Tibial artery (tissue), 4 donors: ENCODE results near the gene KHNYN.

Experiments
- DNase-seq, 2 donors: peaks; one replicate each; pipeline ENCODE4 v3.0.0-alpha.2; 2019
- H3K27ac ChIP-seq, 2 donors: fragments of 200-600 bp; sonication (generic) in 1 of 2; 1 replicate in 1 of 2; 2 replicates in 1 of 2; pipeline ENCODE4 v1.5.1; 2018 to 2019; ENCODE audit warnings: mild to moderate bottlenecking in 1 of 2
- H3K27me3 ChIP-seq, 2 donors: fragments of 200-600 bp; sonication (generic) in 1 of 2; one replicate each; pipeline versions ENCODE4 v1.5.1 to v1.6.0; 2016 to 2019
- H3K36me3 ChIP-seq, 3 donors: fragments of 200-600 bp; sonication (generic) in 2 of 3; one replicate each; pipeline ENCODE4 v1.5.1; 2016 to 2019; ENCODE audit warnings: mild to moderate bottlenecking in 2 of 3
- H3K4me1 ChIP-seq, 4 donors: fragments of 200-600 bp; sonication (generic) in 2 of 4; 1 replicate in 3 of 4; 2 replicates in 1 of 4; pipeline ENCODE4 v1.5.1; 2016 to 2019
- H3K4me3 ChIP-seq, 2 donors: fragments of 200-600 bp; sonication (generic) in 1 of 2; 1 replicate in 1 of 2; 2 replicates in 1 of 2; pipeline ENCODE4 v1.5.1; 2018 to 2019; ENCODE audit warnings: mild to moderate bottlenecking in 2 of 2
- H3K9me3 ChIP-seq, 3 donors: fragments of 200-600 bp; sonication (generic) in 1 of 3; one replicate each; pipeline ENCODE4 v1.5.1; 2016 to 2019
- intact Hi-C: fragments of 100-400 bp; cut with DNase I; formaldehyde crosslinking; loops from one replicate; pipeline ENCODE4 v1.15.0; 2023; ENCODE audit warnings: low total_unique reads
- TF ChIP-seq, protein P1 (sequence below), 2 experiments: fragments of 200-600 bp in 1 of 2; fragments of 450-650 bp in 1 of 2; IDR thresholded peaks; one replicate each; pipeline ENCODE4 v1.5.1; 2017 to 2019; ENCODE audit warnings: antibody characterized with exemption in 2 of 2, mild to moderate bottlenecking in 1 of 2, moderate library complexity in 1 of 2

The KHNYN gene

DNA sequence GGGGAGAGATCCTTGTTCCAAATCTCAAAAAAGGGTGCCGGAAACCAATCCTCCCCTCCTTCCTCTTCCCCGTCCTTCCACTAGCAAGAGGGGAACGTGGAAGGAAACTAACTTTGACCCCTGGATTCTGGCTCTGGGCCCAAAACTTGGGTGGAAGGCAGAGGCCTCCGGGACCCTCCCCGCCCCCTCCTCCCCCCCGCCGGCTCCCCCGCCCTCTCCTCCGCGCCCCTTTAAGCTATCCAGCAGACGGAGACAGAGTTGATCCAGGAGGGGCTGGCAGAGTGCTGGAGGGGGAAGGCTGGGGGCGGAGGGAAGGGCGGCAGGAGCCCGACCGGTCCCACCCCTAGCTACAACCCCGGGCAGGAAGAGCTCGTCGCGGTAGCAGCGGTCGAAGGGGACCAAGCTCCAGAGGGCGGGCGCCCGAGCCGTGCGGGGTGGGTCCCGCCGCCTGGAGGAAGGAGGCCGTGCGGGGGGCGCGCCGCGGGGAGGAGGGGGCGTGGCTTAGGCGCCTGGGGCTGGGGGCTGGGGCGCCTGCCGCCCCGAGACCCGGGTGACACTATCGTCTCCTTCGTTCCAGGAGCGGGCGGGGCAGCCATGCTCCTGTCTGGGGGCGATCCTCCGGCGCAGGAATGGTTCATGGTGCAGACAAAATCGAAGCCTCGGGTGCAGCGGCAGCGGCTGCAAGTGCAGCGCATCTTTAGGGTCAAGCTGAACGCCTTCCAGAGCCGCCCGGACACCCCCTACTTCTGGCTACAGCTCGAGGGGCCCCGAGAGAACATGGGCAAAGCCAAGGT lies 30.9 kb upstream of the KHNYN start, which contains the start of gene NYNRIN:
Gene NYNRIN (plus strand): TSS at position 351 of the 794 bp plus-strand sequence. CDS start 244 bp downstream, at position 595.
- TF ChIP-seq, protein P1, sequence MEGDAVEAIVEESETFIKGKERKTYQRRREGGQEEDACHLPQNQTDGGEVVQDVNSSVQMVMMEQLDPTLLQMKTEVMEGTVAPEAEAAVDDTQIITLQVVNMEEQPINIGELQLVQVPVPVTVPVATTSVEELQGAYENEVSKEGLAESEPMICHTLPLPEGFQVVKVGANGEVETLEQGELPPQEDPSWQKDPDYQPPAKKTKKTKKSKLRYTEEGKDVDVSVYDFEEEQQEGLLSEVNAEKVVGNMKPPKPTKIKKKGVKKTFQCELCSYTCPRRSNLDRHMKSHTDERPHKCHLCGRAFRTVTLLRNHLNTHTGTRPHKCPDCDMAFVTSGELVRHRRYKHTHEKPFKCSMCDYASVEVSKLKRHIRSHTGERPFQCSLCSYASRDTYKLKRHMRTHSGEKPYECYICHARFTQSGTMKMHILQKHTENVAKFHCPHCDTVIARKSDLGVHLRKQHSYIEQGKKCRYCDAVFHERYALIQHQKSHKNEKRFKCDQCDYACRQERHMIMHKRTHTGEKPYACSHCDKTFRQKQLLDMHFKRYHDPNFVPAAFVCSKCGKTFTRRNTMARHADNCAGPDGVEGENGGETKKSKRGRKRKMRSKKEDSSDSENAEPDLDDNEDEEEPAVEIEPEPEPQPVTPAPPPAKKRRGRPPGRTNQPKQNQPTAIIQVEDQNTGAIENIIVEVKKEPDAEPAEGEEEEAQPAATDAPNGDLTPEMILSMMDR (IDR thresholded peaks at IDR 0.05), result no peak
- Histone ChIP-seq H3K27me3 (no peaks in the 10 kb centered on the region), H3K4me3 (peak within 1 kb of the TSS; percentile 71 to 75), H3K27ac (peak within 1 kb of the TSS; percentile 66 to 74), H3K9me3 (no peaks in the 10 kb centered on the region), H3K4me1 (peaks cover 0 to 38% (median 25%) of the 10 kb centered on the region in 4 donors), H3K36me3 (no peaks in the 10 kb centered on the region)
- peak; percentile 50 to 78 for DNase-seq
- intact Hi-C loops, result no loop called here

DNA sequence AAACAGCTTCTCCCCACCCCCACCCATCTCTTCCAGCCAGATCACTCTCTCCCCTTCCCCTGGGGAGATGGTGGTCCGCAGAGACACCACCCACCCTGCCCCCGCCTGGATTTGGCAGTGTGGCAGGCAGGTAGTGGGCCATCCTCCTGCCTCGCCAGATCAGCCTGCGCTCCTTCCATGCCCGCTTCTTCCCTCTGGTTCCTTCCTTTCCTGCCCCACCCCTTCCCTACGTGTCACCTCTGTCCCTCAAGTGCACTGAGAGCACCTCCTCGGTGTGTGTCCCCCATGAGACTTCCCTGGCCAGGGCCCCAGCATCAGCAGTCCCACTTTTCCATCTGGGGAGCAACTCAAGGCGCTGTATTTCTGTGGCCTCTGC lies 30.3 kb upstream of the KHNYN start:
- Histone ChIP-seq H3K4me3 (peak overlapping the region; percentile 71 to 75), H3K9me3 (no peaks in the 10 kb centered on the region), H3K27me3 (no peaks in the 10 kb centered on the region), H3K27ac (peak overlapping the region; percentile 66 to 74), H3K4me1 (peaks cover 0 to 38% (median 25%) of the 10 kb centered on the region in 4 donors), H3K36me3 (no peaks in the 10 kb centered on the region)
- TF ChIP-seq, protein P1 (IDR thresholded peaks at IDR 0.05), result no peak
- intact Hi-C loops, result no loop called here
- DNase-seq, result no peak

DNA sequence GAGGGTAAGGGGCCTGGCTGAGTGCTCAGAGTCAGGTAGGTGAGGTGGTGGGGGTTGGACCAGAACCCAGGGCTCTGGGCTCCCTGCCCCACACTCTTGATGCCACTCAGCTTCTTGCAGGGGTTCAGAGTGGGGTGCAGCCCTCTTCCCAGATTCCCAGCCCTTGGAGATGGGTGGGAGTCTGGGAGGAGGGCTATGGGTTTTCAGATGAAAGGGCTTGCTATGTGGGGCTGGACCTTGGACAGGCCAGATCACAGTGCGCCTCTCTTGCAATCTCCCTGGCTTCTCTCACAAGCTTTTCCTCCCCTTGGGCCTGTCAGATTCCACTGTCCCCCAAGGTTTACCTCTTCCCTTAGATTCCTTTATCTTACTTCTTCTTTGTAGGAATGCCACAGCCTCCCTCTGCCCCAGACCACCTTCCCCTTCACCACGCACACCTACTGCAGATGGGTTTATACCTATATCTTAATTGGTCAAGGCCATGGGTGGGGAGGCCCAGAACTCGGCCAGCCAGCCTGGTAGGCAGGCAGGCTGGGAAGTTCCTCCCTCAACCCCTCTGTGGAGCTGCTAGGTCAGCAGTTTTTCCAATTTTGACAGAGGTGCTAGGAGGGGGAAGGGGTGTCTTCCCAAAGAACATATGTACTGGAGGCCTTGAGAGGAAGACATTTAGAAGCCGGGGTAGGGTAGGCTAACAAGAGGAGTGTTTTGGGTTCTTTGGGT lies 29.6 kb upstream of the KHNYN start:
- peak in 1 of 2 donors; percentile 39 for DNase-seq
- H3K4me1 ChIP-seq, result peaks cover 0 to 38% (median 25%) of the 10 kb centered on the region in 4 donors
- TF ChIP-seq, protein P1 (IDR thresholded peaks at IDR 0.05), result no peak
- H3K4me3 ChIP-seq, result peak overlapping the region; percentile 71 to 75
- intact Hi-C loops, result no loop called here
- H3K27me3 ChIP-seq, result no peaks in the 10 kb centered on the region
- peak overlapping the region; percentile 66 to 74 for H3K27ac ChIP-seq
- no peaks in the 10 kb centered on the region for H3K9me3 ChIP-seq
- no peaks in the 10 kb centered on the region for H3K36me3 ChIP-seq

DNA sequence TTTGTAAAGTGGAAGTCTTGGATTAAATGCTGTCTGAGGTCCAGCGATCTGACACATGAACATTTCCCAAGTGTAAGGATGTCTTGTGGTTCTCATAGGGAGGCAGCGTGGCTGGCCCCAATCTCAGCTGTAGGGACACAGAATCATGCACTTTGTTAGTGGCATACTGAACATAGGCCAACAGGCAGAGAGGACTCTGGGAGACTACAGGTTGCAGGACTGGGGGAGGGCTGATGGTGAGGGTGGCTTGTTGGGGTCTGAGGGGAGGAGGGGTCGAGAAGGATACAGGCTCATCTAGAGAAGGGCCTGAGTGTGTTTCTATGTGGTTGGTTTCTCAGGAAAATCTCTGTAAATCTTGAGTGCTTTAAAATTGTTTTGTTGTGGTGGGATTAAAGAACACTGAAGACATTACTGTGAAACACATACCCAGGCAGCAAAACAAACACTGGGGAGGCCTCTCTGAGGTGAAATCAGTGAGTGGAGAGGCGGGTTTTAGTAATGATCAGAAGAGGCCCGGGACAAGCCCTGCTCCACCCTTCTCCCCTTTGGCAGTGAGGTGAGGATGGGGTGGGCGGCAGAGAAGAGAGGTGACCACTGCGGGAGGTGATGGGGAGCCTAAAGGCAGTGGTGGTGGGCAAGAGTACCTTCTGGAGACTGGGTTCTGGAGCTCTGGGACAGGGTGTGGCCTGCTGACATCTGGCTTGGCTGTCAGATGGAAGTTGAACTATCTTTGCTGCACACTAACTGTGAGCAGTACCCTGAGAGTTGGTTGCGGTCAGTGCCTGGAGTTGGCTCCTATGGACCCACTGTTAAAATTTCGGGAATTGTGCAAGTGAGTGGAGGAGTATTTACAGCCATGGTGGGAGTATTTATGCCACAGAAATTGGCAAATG lies 27.7 kb upstream of the KHNYN start:
- Histone ChIP-seq H3K27me3 (no peaks in the 10 kb centered on the region), H3K36me3 (no peaks in the 10 kb centered on the region), H3K27ac (no peak overlapping the region), H3K9me3 (no peaks in the 10 kb centered on the region), H3K4me3 (no peak overlapping the region), H3K4me1 (peaks cover 0 to 38% (median 25%) of the 10 kb centered on the region in 4 donors)
- no peak for DNase-seq
- TF ChIP-seq, protein P1 (IDR thresholded peaks at IDR 0.05), result no peak
- intact Hi-C loops, result no loop called here

DNA sequence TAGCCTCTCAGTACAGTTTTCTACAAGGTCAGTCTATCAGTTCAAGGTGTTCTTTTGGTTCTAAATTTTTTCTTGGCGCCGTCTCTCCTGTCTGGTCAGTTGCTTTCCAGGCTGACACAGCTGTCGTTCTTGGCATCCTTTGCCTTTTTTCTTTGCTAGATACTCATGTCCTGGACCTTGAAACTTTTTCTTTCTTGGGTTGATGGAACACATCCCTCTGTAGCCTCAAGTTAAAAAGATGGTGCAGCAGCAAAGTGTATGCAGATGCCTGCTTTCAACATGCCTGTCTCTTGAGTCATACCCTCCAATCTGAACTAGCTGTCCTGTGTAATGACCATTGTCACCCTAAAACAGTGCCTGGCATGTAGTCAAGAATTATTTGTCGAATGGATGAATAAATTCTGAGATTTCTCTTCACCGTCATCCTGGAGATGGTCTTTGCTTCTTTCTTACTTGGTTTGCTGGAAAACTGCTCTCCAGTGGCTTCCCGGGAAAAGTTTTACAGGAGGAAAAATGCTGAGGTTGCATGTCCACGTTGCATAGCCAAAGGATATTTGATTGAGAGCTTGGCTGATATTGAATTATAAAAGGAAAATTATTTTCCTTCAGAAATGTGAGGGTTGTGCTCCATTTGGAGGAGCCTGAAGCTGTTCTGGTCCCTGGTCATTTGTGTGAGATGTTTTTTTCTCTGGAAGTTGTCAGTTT lies 26.3 kb upstream of the KHNYN start:
- peaks cover 0 to 33% (median 20%) of the 10 kb centered on the region in 4 donors for H3K4me1 ChIP-seq

More for the DNA sequence above, 26.3 kb upstream of the KHNYN start:
- peaks cover 5 to 9% (median 7%) of the 10 kb centered on the region in 3 donors for H3K36me3 ChIP-seq
- no peak overlapping the region for H3K27ac ChIP-seq
- TF ChIP-seq, protein P1 (IDR thresholded peaks at IDR 0.05), result no peak
- intact Hi-C loops, result no loop called here
- H3K27me3 ChIP-seq, result no peaks in the 10 kb centered on the region
- DNase-seq, result no peak
- no peaks in the 10 kb centered on the region for H3K9me3 ChIP-seq
- H3K4me3 ChIP-seq, result no peak overlapping the region
